NCI-H460 (cell line): ENCODE results near the gene ROBO3. TPM values are rescaled to one million over a fixed set of nuclear protein-coding genes. Genes with fewer than 3 reads are reported as not detected.

ENCODE experiments used
- DNase-seq: peaks from one replicate; pipeline ENCODE4 v3.0.0-alpha.2; 2016; ENCODE audit warnings: low read depth; ENCODE audit errors: extremely low read depth
- total RNA-seq: library from RNA; depleted of rRNA; stranded (reverse); fragments of >200 nt; shearing (Covaris generic); gene quantifications from 2 replicates; pipeline ENCODE4 v1.2.3, GENCODE V29; 2014

ROBO3 gene
- total RNA-seq, 1 experiment from 2014 or later: 7.9 TPM

DNA sequence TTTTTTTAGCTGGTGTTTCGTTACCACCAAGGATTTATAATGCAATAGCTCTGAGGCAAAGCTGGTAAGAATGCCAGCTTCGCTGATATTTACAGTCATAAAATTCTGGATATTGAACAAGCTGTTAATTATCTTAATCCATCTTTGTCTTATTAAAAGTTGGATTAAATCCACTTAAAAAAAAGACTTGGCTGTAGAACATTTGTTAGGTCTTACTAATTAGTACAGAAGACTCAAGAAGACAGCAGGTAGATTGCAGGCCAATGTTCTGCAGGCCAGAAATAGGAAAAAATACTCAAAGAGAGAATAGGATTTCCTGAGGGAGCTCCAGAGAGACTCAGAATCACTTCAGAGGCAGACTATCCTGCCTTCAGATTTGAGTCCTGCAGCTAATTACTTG lies 24.9 kb downstream of the ROBO3 start:
- DNase-seq: no peak

GRCh38 chr11:124890683-124891372 lies 25.6 kb downstream of the ROBO3 start:
- DNase-seq: no peak

GRCh38 chr11:124891373-124891861 lies 26.2 kb downstream of the ROBO3 start:
- no peak for DNase-seq

DNA sequence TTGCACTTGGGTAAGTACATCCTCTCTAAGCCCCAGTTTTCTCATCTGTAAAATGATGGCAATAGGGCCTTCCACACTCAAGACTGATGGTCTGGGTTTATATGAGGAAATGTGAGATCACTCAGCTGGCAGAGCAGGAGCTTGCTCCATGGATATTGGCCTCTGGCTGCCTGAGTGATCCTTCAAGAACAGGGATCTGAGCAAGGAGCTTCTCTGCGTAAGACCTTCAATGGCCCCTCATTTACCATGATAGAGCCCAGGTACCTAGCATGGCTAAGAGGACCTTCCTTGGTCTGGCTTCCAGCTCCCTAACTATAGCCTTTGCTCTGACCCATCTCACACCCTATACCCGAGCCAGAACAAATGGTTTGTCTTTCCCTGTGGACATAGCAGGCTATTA lies 26.9 kb downstream of the ROBO3 start:
- no peak for DNase-seq

GRCh38 chr11:124892750-124893454 lies 27.7 kb downstream of the ROBO3 start:
- no peak for DNase-seq

DNA sequence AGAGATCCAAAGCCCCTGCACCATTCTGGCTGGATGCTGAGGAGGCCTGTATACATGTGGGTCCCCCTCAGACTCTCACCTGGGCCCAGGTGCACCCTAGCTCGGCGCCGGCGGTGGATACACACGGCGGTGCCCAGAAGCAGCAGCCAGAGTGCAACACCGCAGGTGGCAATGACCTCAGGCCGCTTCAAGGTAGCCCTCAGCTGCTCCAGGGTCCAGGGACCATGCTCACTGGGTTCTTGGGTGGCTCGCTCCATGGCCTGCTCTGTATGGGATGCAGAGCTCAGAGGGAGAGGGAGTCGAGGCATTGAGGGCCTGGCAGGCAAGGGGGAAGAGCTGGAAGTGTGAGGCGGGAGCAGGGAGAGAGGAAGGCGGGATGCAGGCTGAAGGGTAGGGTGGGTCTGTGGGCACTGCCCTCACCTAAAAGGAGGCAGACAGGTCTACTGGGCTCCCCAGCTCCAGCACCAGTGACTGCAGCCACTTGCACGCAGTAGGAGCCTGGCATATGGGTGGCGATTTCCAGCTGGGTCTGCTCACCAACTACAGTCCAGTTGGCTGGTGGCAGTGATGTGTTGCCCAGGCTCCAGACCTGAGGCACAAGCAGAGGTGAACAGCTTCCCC lies 28.7 kb downstream of the ROBO3 start:
- DNase-seq: no peak

DNA sequence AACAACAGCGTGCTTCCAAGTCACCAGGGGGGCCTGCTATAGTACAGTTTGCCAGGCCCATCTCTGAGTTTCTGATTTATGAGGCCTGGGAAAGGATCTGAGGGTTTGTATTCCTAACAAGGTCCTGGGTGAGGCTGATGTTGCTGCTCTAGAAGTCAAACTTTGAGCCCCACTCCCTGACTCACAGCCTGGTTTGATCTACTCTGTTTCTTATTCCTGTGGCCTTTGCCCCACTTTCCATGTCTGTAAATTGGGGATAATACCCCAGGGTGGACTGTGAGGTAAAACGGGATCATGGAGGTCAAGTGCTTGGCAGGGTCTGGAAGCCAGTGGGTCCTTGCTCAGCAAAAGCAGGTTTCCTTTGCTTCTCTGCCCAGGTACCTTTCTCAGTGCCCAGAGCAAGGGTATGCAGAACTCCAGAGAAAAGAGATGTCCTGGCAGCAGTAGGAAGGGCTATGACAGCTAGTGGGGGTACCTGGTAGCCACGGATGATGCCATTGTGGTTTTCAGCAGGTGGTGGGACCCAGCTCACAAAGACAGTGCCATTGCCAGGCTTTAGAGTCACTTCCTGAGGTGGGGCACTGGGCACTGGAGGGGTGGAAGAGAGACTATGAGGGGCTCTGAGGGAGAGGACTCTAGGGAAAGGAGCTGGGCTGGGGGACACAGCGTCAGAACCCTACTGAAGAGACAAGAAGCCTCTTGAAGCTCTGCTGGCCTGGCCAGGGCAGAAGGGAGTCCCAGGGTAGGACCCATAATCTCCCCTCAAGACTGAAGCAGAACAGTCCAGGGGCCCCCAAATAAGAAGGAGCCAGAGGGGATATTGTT lies 29.6 kb downstream of the ROBO3 start:
- no peak for DNase-seq

DNA sequence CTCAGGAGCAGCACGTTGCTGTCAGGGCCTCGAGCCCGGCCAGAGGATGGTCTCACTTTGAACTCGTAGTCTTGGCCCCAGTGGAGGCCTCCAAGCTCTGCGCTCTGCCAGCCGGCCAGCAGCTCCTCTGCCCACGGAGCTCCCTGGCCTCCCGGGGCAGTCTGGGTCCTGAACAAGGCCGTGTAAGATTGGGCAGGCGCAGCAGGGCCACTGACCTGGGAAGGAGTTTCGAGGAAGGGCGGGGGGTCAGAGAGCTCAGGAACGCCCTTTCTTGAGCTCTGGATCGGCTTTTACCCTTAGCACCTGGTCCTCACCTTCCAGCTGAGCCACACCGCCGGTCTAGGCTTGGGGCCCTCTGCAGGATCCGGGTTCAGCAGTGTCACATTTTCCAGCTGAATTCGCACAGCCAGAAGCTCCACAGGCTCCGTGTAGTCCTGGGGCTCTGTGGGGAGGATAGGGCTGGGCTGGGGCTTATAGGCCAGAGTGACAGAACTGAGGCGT lies 30.3 kb downstream of the ROBO3 start:
- DNase-seq: no peak

DNA sequence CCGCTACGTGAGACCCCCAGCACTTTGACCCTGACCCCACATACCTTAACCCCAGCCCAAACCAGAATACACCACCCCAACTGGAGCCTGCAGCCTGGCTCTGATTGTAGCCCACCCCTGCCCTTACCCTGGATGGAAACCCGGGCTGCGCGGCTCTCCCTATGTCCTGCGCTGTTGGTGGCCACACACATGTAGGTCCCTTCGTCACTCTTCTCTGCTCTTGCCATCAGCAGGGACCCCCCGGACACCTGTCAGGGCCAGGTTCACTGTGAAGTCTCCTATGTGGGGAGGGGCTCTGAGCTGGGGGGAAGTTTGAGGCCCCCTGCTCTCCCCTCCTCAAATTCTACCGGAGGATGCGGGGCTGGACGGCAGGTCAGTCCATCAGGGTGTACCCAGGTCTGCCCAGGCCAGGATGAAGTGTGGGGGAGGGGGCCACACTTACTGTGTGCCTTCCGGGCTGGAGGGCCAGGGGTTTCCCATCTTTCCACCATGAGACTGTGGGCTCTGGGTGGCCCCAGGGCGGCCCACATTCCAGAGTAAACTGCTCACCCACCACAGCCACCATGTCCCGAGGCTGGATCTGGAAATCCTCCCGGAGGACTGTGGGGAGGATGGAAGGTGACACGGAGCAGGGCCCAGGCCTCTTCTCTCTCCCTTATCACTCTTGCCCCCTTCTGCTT lies 31.0 kb downstream of the ROBO3 start:
- no peak for DNase-seq

- DNase-seq: no peak
Measured at GRCh38 chr11:124896821-124897391, 31.7 kb downstream of the ROBO3 start.

- no peak for DNase-seq
Measured at GRCh38 chr11:124897674-124898262, 32.5 kb downstream of the ROBO3 start, which contains the start of gene ROBO4. TSS of gene ROBO4 (minus strand) at chr11:124897865. CDS start at chr11:124897795, 70 bp downstream.

DNA sequence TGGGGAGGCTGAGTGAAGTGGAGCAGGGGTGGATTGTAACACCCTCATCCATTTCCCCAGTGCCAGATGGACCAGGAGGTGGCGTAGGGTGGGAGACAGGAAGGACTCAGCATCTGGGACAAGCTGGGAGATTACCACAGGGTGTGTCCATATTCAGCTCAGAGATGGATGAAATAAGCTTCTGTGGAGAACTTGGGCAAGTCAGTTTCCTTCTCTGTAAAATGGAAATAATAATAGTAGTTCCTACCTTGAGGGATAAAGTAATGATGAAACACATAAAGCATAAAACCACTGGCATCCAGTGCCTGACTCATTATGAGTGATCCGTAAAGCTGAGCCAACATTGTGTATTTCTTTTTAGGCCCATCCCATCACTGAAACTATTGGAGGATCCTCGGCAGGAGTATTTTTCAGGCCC lies 33.0 kb downstream of the ROBO3 start:
- DNase-seq: peak; percentile 17

GRCh38 chr11:124898711-124899110 lies 33.5 kb downstream of the ROBO3 start:
- DNase-seq: no peak

DNA sequence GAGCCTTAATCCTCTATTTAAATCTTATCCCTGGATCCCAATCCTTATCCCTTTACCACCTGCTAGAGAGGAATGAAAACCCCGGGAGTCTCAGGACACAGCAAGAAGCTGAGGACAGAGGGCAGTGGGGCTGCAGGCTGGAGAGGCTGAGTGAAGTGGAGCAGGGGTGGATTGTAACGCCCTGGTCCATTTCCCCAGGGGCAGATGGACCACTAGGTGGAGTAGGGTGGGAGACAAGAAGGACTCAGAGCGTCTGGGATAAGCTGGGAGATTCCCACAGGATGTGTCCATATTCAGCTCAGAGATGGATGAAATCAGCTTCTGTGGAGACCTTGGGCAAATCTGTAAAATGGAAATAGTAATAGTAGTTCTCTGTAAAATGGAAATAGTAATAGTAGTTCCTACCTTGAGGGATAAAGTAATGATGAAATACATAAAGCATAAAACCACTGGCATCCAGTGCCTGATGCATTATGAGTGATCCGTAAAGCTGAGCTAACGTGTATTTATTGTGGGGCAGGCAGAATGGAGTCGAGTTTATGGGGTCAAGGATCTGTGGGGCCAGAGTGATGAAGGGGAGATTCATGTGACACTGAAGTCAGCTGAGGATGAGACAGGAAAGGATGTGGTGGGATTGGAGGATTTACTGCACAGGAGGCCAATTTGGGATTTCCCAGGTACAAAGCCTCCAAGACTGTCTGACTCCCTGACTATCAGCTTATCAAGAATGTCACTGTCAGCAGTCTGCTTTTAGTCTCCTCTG lies 34.3 kb downstream of the ROBO3 start:
- DNase-seq: no peak

DNA sequence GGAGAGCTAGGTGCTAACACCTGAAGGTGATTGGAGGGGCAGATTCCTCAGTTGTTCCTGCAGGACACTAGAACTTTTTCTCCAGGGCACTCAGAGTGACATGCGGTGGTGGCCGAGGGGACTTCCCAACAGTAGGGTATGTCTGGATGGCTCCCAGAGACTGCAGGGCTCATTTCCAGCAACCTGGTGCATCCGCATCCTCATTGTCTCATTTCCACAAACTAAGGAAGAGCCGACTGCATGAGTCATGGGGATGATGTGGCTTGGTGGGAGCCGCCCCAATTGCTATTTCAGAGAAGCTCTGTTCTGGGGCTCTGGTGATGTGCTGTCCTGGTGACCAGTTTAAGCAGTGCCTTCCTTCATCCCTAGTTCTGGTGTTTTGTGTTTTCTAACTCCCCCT lies 35.2 kb downstream of the ROBO3 start:
- peak; percentile 35 for DNase-seq

- no peak for DNase-seq
Measured at GRCh38 chr11:124902616-124903015, 37.4 kb downstream of the ROBO3 start.

DNA sequence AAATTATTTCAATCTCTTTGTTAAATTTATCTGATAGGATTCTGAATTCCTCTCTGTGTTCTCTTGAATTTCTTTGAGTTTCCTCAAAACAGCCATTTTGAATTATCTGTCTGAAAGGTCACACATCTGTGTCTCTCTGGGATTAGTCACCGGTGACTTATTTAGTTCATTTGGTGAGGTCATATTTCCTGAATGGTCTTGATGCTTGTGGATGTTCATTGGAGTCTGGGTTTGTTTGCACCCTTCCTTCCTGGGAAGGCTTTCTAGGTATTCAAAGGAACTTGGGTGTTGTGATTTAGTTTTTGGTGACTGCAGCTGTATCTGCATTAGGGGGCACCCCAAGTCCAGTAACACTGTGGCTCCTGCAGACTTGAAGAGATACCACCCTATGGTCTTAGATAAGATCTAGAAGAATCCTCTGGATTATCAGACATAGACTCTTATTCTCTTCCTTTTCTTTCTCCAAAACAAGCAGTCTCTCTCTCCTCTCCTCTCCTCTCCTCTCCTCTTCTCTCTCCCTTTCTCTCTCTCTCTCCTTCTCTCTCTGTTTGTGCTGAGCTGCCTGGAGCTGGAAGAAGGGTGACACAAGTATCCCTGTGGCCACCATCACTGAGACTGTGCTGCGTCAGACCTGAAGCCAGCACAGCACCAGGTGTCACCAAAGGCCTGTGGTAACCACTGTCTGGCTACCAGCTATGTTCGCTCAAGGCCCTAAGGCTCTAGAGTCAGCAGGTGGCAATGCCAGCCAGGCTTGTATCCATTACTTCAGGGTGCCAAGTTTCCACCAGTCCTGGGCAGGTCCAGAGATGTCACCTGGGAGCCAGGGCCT lies 50.5 kb downstream of the ROBO3 start:
- DNase-seq: no peak

DNA sequence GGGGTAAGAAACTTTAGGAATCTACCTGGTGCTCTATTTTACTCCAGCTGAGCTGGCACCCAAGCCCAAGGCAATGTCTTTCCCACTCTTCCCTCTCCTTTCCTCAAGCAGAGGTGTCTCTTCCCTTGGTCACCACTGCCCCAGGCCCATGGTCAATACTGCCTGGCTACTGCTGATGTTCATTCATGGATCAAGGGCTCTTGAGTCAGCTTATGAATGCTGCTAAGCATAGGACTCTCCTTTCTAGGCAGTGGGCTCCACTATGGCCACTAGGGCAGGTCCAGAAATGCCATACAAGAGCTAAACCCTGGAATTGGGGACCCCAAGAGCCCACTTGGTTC lies 51.1 kb downstream of the ROBO3 start:
- DNase-seq: no peak
